ENCODE measurements around the gene ERBB4. TPM values are rescaled to one million over a fixed set of nuclear protein-coding genes. Genes with fewer than 3 reads are reported as not detected.

Gene ERBB4
- total and polyA plus RNA-seq, 2 of the 8 experiments (the other 6 are each of a cell fraction or from before 2014, with no cell fraction given): 0.34 to 1.3 TPM

DNA sequence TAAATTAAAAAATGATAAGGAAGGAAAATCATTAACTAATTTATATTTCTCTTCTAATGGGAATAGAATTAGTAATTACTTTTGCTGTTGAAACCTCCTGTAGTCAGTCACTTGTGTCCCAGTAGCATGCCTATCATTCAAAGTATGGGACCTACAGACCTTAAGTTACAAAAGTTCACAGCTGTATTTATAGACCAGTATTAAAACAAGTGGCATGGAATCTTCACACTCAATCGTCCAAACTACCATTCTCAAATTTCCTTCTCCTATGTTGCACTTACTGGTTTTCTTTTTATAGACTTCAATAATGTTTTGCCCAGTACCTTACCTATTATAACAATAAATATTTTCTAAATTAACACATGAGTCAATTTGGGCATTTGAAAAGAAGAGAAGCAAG is 639.9 kb downstream of the ERBB4 start:
- no peaks in the 10 kb centered on the region for H3K79me2 ChIP-seq (ENCODE audit: control insufficient read depth in 1 of 2, insufficient read depth in 2 of 2, low read length in 2 of 2)
- H4K91ac ChIP-seq (replicated peaks; ENCODE audit: insufficient read length, low read length): no peak overlapping the region
- H2BK120ac ChIP-seq (replicated peaks; ENCODE audit: low read depth, low read length): no peak overlapping the region
- H3K27me3 ChIP-seq (replicated peaks in 1 of 4; ENCODE audit: control insufficient read depth in 3 of 4, extremely low read depth in 1 of 4, insufficient read depth in 3 of 4, low read length in 3 of 4): no peaks in the 10 kb centered on the region
- no peak overlapping the region for H2AFZ ChIP-seq (ENCODE audit: low read length)
- CTCF ChIA-PET (ENCODE audit: partially characterized antibody): no interaction called here
- FAIRE-seq (no peak), DNase-seq (ENCODE audit: low read depth in 1 of 2, low spot score in 2 of 2) (no peak)
- no peak overlapping the region for H3K9ac ChIP-seq (replicated peaks in 1 of 4; ENCODE audit: extremely low read depth in 1 of 4, low read depth in 3 of 4, low read length in 3 of 4)
- H3K9me3 ChIP-seq (ENCODE audit: insufficient read depth in 2 of 2, low read depth in 1 of 2, low read length in 1 of 2): no peaks in the 10 kb centered on the region
- H3K36me3 ChIP-seq (ENCODE audit: control insufficient read depth in 2 of 4, insufficient read depth in 4 of 4, low read length in 3 of 4): no peaks in the 10 kb centered on the region
- no peak overlapping the region for H3K27ac ChIP-seq (ENCODE audit: low read depth, low read length)
- no peaks in the 10 kb centered on the region for H3K4me1 ChIP-seq (replicated peaks in 1 of 4; ENCODE audit: control insufficient read depth in 3 of 4, insufficient read depth in 4 of 4, low read length in 3 of 4)
- H4K8ac ChIP-seq (ENCODE audit: extremely low read depth, insufficient read depth, low read length): no peak overlapping the region
- H2BK12ac ChIP-seq (ENCODE audit: low read depth, low read length): no peak overlapping the region
- H2BK20ac ChIP-seq (ENCODE audit: low read length): no peak overlapping the region
- H3K23ac ChIP-seq (ENCODE audit: insufficient read length): no peak overlapping the region
- no peak overlapping the region for H4K5ac ChIP-seq (ENCODE audit: insufficient read length, low read depth, low read length)
- H3K4me3 ChIP-seq (ENCODE audit: extremely low read depth in 1 of 4, insufficient read depth in 2 of 4, low read depth in 3 of 4, low read length in 4 of 4): no peak overlapping the region
- no peak overlapping the region for H2AK5ac ChIP-seq (ENCODE audit: low read depth, low read length)
- no peak overlapping the region for H3K14ac ChIP-seq (ENCODE audit: insufficient read length)
- H3K56ac ChIP-seq (replicated peaks; ENCODE audit: insufficient read length, low read depth, low read length): no peak overlapping the region
- H3K4me2 ChIP-seq (ENCODE audit: insufficient read depth in 1 of 2, low read depth in 2 of 2, low read length in 2 of 2): no peak overlapping the region
- POLR2A ChIA-PET (ENCODE audit: partially characterized antibody): no interaction called here
- no peaks in the 10 kb centered on the region for H3K79me1 ChIP-seq (ENCODE audit: low read depth, low read length)
- WGBS, 2 experiments (ENCODE audit: extremely low coverage in 1 of 2, insufficient coverage in 1 of 2, insufficient read length in 1 of 2, insufficient replicate concordance in 2 of 2, low coverage in 1 of 2, low lambda C conversion rate in 2 of 2, missing lambda C conversion rate in 1 of 2): 88% methylated on average over 1 of the region's 1 CpG; no CpG with 5 or more reads in 1 of the 2 experiments
- H3K4ac ChIP-seq (replicated peaks; ENCODE audit: insufficient read length, low read depth, low read length): no peak overlapping the region
- H2BK15ac ChIP-seq (ENCODE audit: low read length): no peak overlapping the region
- no peak overlapping the region for H3K18ac ChIP-seq (ENCODE audit: extremely low read depth, low read length)
- no peaks in the 10 kb centered on the region for H4K20me1 ChIP-seq (replicated peaks in 1 of 2; ENCODE audit: control insufficient read depth in 1 of 2, insufficient read depth in 2 of 2, low read length in 2 of 2)
- H2BK5ac ChIP-seq (ENCODE audit: low read depth, low read length): no peak overlapping the region
- no peaks in the 10 kb centered on the region for H3K23me2 ChIP-seq (ENCODE audit: low read depth, low read length)
- TF ChIP-seq TEAD4 (IDR thresholded peaks at IDR 0.05; ENCODE audit: low read depth, low read length): no peak
- no peak for TF ChIP-seq CBX8 (IDR thresholded peaks at IDR 0.05; ENCODE audit: borderline replicate concordance, low read depth, low read length)
- TF ChIP-seq MAFK (IDR thresholded peaks at IDR 0.05; ENCODE audit: low read depth, low read length): no peak
- TF ChIP-seq EP300 (IDR thresholded peaks at IDR 0.05; ENCODE audit: borderline replicate concordance in 1 of 2, low read depth in 2 of 2, low read length in 2 of 2): no peak
- no peak for TF ChIP-seq SIRT6 (IDR thresholded peaks at IDR 0.05; ENCODE audit: low read length)
